ENCODE results near the gene DCUN1D2. TPM values are rescaled to one million over a fixed set of nuclear protein-coding genes. Genes with fewer than 3 reads are reported as not detected.

Gene DCUN1D2
- total RNA-seq, 4 donors from 2014 or later = 23.9 to 29.1 (median 26.9) TPM

DNA sequence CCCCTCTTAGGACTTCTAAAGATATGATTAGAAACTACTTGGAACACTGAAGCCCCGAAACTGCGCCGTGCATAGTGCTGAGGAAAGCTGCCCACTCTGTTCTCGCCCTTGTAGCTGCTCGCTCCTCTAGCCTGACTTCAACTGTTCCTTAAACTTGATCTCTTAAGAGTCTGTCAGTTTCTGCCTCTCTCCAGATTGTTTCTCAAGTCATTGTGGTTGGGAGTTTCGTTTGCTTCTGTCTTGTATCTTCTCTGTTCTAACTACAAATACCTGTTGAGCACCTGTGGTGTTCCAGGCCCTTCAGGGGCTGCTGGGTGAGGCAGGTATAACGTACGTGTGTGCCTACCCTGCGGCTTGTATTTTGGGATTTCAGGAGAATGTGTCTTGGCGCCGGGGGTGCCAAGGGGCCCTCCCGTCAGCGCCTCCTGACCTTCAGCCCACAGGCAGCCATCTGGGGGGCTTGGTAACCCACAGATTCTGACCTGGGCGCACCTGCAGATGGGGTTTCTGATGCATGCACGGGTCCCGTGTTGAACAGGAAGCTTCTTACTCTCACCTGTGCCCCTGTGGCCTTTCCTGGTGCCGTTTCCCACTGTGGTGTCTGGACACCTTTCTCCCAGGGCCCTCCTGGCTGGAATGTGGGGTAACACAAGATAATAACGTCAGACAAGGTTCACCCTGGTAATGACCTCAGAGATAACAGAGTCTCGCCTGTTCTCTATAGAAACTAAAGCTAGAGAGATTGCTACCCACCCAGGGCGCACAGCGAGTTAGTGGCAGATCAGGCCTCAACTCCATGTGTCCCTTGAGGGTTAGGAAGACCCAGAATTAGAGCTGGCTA is 17.2 kb upstream of the DCUN1D2 start:
- Histone ChIP-seq H3K4me3 (no peak overlapping the region), H3K4me1 (no peaks in the 10 kb centered on the region), H3K9me3 (no peaks in the 10 kb centered on the region), H3K36me3 (peaks cover 0 to 35% (median 0%) of the 10 kb centered on the region in 3 donors), H3K27me3 (no peaks in the 10 kb centered on the region), H3K27ac (no peak overlapping the region)
- no peak for TF ChIP-seq POLR2A (IDR thresholded peaks at IDR 0.05)
- DNase-seq = no peak

DNA sequence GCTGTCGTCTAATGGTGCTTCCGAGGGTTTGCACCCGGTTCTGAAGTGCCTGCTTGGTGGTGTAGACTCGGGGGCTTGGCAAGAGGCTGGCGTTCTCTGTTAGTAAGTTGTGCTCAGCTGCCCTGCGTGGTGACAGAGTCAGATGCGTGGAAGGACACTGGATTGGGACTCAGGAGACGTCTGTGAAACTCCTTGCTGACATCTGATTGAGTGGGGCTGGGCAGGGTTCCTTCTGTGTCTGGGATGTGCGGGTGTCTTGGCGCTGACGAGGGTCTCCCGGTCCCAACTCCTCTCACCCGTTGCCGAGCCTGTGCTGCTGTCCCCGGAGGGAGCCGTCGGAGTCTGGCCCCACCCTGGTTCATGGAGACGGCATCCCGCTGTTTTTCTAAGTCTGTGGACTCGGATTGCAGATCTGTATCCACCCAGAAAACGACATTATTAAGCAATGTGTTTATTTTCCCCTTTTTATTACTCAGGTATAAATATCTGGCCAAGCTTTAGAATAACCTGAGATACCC is 16.4 kb upstream of the DCUN1D2 start:
- peaks cover 0 to 43% (median 0%) of the 10 kb centered on the region in 3 donors for H3K36me3 ChIP-seq
- no peak overlapping the region for H3K4me3 ChIP-seq
- no peaks in the 10 kb centered on the region for H3K9me3 ChIP-seq
- no peak for DNase-seq
- no peaks in the 10 kb centered on the region for H3K4me1 ChIP-seq
- H3K27me3 ChIP-seq = no peaks in the 10 kb centered on the region
- TF ChIP-seq, protein P1, sequence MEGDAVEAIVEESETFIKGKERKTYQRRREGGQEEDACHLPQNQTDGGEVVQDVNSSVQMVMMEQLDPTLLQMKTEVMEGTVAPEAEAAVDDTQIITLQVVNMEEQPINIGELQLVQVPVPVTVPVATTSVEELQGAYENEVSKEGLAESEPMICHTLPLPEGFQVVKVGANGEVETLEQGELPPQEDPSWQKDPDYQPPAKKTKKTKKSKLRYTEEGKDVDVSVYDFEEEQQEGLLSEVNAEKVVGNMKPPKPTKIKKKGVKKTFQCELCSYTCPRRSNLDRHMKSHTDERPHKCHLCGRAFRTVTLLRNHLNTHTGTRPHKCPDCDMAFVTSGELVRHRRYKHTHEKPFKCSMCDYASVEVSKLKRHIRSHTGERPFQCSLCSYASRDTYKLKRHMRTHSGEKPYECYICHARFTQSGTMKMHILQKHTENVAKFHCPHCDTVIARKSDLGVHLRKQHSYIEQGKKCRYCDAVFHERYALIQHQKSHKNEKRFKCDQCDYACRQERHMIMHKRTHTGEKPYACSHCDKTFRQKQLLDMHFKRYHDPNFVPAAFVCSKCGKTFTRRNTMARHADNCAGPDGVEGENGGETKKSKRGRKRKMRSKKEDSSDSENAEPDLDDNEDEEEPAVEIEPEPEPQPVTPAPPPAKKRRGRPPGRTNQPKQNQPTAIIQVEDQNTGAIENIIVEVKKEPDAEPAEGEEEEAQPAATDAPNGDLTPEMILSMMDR (IDR thresholded peaks at IDR 0.05) = no peak
- TF ChIP-seq POLR2A (IDR thresholded peaks at IDR 0.05) = no peak
- no peak overlapping the region for H3K27ac ChIP-seq

DNA sequence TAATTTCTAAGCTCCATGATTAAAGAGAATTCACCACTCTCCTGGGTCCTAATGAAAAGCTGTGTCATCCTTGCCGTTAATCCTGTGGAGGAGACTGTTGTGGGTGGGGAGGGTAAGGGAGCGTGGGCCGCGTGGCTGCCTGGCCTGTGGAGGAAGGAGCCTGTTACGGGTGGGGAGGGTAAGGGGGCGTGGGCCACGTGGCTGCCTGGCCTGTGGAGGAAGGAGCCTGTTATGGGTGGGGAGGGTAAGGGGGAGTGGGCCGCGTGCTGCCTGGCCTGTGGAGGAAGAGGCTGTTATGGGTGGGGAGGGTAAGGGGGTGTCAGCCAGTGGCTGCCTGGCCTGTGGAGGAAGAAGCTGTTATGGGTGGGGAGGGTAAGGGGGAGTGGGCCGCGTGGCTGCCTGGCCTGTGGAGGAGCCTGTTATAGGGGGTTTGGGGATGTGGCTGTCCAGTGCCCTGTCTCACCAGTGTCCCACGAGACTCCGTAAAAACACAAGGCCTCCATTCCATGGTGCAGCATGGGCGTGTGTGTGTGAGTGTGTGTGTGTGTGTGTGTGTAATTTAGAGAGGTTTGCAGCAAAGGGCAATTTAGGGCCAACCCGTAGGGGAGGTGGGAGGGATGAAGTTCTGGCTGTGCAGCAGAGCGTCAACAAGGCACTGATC is 15.6 kb upstream of the DCUN1D2 start:
- no peaks in the 10 kb centered on the region for H3K4me1 ChIP-seq
- no peak for DNase-seq
- TF ChIP-seq POLR2A (IDR thresholded peaks at IDR 0.05) = no peak
- TF ChIP-seq, protein P1 (IDR thresholded peaks at IDR 0.05) = no peak
- no peaks in the 10 kb centered on the region for H3K27me3 ChIP-seq
- H3K36me3 ChIP-seq = peaks cover 0 to 45% (median 0%) of the 10 kb centered on the region in 3 donors
- no peak overlapping the region for H3K4me3 ChIP-seq
- H3K27ac ChIP-seq = no peak overlapping the region
- H3K9me3 ChIP-seq = no peaks in the 10 kb centered on the region

DNA sequence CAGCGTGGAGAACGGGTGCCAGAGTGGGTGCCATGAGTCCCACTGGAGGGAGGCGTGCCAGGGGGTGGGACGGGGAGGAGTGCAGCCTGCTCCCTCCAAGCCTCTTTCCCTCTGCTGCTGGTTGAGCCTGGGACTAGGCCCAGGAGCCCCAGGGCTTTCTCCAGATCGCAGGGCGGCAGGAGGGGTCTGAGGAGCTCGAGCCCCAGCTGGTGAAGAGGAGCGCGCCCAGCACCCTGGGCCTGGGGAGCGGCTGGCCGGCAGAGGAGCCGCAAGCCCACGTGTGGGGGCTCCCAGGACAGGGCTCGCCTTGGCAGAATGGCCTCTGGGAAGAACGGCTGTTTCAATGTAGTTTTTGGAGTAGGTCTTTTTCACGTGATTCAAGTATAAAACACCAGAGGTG is 12.2 kb upstream of the DCUN1D2 start:
- TF ChIP-seq, protein P1 (IDR thresholded peaks at IDR 0.05) = no peak
- TF ChIP-seq POLR2A (IDR thresholded peaks at IDR 0.05) = no peak
- Histone ChIP-seq H3K27me3 (no peaks in the 10 kb centered on the region), H3K4me1 (no peaks in the 10 kb centered on the region), H3K36me3 (peaks cover 0 to 67% (median 0%) of the 10 kb centered on the region in 3 donors), H3K4me3 (no peak overlapping the region), H3K9me3 (no peaks in the 10 kb centered on the region), H3K27ac (no peak overlapping the region)
- no peak for DNase-seq

DNA sequence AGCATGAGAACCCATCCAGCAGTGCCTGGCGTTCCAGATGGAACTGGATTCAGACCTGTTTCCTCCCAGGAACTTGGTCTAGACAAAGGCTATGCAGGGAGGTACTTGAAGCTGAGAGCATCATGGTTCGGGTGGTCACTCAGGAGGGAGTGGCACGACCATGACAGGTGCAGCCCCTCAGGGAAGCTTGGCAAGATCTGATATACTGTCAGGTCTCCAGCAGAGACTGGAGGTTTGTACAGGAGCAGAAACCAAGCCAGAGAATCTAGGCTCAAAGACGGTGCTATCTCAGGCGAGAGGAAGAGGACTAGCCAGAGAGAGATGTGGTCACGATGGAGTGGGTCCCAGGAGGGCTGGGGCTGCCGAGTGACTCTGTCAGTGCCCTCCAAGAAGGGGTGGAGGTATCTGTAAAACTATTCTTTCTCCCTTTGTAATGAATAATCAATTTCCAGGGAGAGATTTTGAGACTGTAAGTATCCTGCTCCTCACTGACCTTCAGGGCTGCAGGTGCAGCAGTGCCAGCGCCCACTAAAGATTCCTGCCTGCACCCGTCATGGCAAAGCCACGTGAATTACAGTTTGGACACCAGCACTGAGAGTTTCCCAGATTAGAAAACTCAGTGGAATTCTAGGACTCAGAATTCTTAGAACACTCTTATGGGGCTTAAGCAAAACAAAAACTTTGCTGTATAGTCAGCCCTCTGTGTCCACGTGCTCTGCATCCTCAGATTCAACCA is 10.2 kb upstream of the DCUN1D2 start:
- no peak for TF ChIP-seq POLR2A (IDR thresholded peaks at IDR 0.05)
- TF ChIP-seq, protein P1 (IDR thresholded peaks at IDR 0.05) = no peak
- no peak for DNase-seq

More for the DNA sequence above, 10.2 kb upstream of the DCUN1D2 start:
- Histone ChIP-seq H3K27ac (no peak overlapping the region), H3K4me3 (no peak overlapping the region), H3K27me3 (no peaks in the 10 kb centered on the region), H3K4me1 (peaks cover 0 to 5% (median 0%) of the 10 kb centered on the region in 4 donors), H3K9me3 (no peaks in the 10 kb centered on the region), H3K36me3 (peaks cover 0 to 81% (median 0%) of the 10 kb centered on the region in 3 donors)

All from Peyer's patch (tissue), 4 donors.